Progenitor cell of endocrine pancreas (in vitro differentiated cells): ENCODE results near the gene ASGR1. TPM values are rescaled to one million over a fixed set of nuclear protein-coding genes. Genes with fewer than 3 reads are reported as not detected.
A peak's percentile ranks its signal among the peaks of the same experiment; 100 is the strongest.

Source experiments
- DNase-seq: peaks from one replicate; pipeline ENCODE4 v3.0.0; 2021; ENCODE audit warnings: low spot score; ENCODE audit not compliant: unreplicated experiment
- H3K27ac Mint-ChIP-seq: 2 replicates; pipeline ENCODE4 v1.8.0; 2021; ENCODE audit warnings: mild to moderate bottlenecking, moderate library complexity, mixed read lengths
- H3K27me3 Mint-ChIP-seq: 2 replicates; pipeline ENCODE4 v1.8.0; 2021; ENCODE audit warnings: mixed read lengths
- H3K36me3 Mint-ChIP-seq: 2 replicates; pipeline ENCODE4 v1.8.0; 2022; ENCODE audit warnings: mixed read lengths; ENCODE audit not compliant: insufficient read depth
- H3K4me1 Mint-ChIP-seq: 2 replicates; pipeline ENCODE4 v1.8.0; 2021; ENCODE audit warnings: low read depth, mixed read lengths
- H3K4me3 Mint-ChIP-seq: 2 replicates; pipeline ENCODE4 v1.8.0; 2021; ENCODE audit warnings: low read depth, mild to moderate bottlenecking, moderate library complexity, mixed read lengths
- H3K9me3 Mint-ChIP-seq: 2 replicates; pipeline ENCODE4 v1.8.0; 2021; ENCODE audit warnings: low read depth, mixed read lengths
- microRNA-seq: library from miRNA; unstranded; fragments of <30 nt; microRNA quantifications from one replicate; pipeline ENCODE4 v1.1.0, GENCODE V29; 2020; ENCODE audit warnings: borderline number of aligned reads; ENCODE audit not compliant: unreplicated experiment
- total RNA-seq: library from RNA; stranded (reverse); gene quantifications from 2 replicates; pipeline ENCODE4 v1.2.1, GENCODE V29; 2021
- TF ChIP-seq, protein P1 (sequence below): fragments of 200-600 bp; sonication (generic); IDR thresholded peaks from one replicate; pipeline ENCODE4 v1.5.0; 2021; ENCODE audit warnings: antibody characterized with exemption, mild to moderate bottlenecking; ENCODE audit not compliant: unreplicated experiment

ASGR1 gene
- total RNA-seq, 1 donor from 2014 or later, result 10.6 TPM

GRCh38 chr17:7124923-7125322, 54.2 kb downstream of the ASGR1 start:
- TF ChIP-seq, protein P1, sequence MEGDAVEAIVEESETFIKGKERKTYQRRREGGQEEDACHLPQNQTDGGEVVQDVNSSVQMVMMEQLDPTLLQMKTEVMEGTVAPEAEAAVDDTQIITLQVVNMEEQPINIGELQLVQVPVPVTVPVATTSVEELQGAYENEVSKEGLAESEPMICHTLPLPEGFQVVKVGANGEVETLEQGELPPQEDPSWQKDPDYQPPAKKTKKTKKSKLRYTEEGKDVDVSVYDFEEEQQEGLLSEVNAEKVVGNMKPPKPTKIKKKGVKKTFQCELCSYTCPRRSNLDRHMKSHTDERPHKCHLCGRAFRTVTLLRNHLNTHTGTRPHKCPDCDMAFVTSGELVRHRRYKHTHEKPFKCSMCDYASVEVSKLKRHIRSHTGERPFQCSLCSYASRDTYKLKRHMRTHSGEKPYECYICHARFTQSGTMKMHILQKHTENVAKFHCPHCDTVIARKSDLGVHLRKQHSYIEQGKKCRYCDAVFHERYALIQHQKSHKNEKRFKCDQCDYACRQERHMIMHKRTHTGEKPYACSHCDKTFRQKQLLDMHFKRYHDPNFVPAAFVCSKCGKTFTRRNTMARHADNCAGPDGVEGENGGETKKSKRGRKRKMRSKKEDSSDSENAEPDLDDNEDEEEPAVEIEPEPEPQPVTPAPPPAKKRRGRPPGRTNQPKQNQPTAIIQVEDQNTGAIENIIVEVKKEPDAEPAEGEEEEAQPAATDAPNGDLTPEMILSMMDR, result no peak
- no peak for DNase-seq
- Mint-ChIP-seq H3K4me1 (peaks cover 2% of the 10 kb centered on the region), H3K27me3 (peaks cover 5% of the 10 kb centered on the region), H3K9me3 (no peaks in the 10 kb centered on the region), H3K27ac (no peak overlapping the region), H3K4me3 (no peak overlapping the region), H3K36me3 (no peaks in the 10 kb centered on the region)

DNA sequence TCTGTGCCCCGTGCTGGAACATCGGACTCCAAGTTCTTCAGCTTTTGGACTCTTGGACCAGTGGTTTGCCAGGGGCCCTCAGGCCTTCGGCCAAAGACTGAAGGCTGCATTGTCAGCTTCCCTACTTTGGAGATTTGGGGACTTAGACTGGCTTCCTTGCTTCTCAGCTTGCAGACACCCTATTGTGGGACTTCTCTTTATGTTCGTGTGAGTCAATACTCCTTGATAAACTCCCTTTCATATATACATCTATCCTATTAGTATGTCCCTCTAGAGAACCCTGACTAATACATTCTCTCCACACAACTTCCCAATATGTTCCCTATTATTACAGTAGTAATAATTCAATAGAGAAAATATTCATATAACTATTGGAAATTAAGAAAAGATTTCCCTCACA, 55.3 kb downstream of the ASGR1 start:
- Mint-ChIP-seq H3K4me3 (no peak overlapping the region), H3K27ac (no peak overlapping the region), H3K4me1 (no peaks in the 10 kb centered on the region), H3K9me3 (no peaks in the 10 kb centered on the region), H3K27me3 (peaks cover 5% of the 10 kb centered on the region), H3K36me3 (no peaks in the 10 kb centered on the region)
- TF ChIP-seq, protein P1, result no peak
- DNase-seq, result no peak

Small RNA genes lying within 50 kb of the gene (microRNA-seq; reads per million reads assigned to microRNA genes)
- gene MIR324, result 3,646 reads per million, percentile 87 among the genes with 10 or more reads in this experiment

Other genes with a start within 250 kb of the ASGR1 start
- gene ALOX12, start 183.3 kb downstream of the ASGR1 start, total RNA-seq, result not detected in 2 replicates
- 168 and 178 TPM in 2 replicates for gene RNASEK, start 166.7 kb downstream of the ASGR1 start, total RNA-seq
- gene BCL6B, start 156.3 kb downstream of the ASGR1 start, total RNA-seq, result 0.09 TPM in 1 of 2 replicates, not detected in the other
- 19.6 and 20.3 TPM in 2 replicates for gene SLC16A13, start 143.4 kb downstream of the ASGR1 start, total RNA-seq
- 0.84 and 1.4 TPM in 2 replicates for gene SLC16A11, start 135.3 kb downstream of the ASGR1 start, total RNA-seq
- gene CLEC10A, start 99.1 kb downstream of the ASGR1 start, total RNA-seq, result not detected in 2 replicates
- gene ASGR2, start 64.5 kb downstream of the ASGR1 start, total RNA-seq, result 2.7 and 3.0 TPM in 2 replicates
- gene DLG4, start 40.5 kb upstream of the ASGR1 start, total RNA-seq, result 46.3 and 48.6 TPM in 2 replicates
- gene ACADVL, start 40.6 kb upstream of the ASGR1 start, total RNA-seq, result 653 and 693 TPM in 2 replicates
- 104 TPM in 2 replicates for gene DVL2, start 55.1 kb upstream of the ASGR1 start, total RNA-seq
- gene PHF23, start 60.1 kb upstream of the ASGR1 start, total RNA-seq, result 66.9 and 73.7 TPM in 2 replicates
- 447 and 466 TPM in 2 replicates for gene GABARAP, start 63.1 kb upstream of the ASGR1 start, total RNA-seq
- 134 and 137 TPM in 2 replicates for gene CTDNEP1, start 72.4 kb upstream of the ASGR1 start, total RNA-seq
- gene ELP5, start 72.8 kb upstream of the ASGR1 start, total RNA-seq, result 42.3 and 45.0 TPM in 2 replicates
- gene CLDN7, start 83.1 kb upstream of the ASGR1 start, total RNA-seq, result 137 and 147 TPM in 2 replicates
- gene SLC2A4, start 102.3 kb upstream of the ASGR1 start, total RNA-seq, result 1.5 and 2.0 TPM in 2 replicates
- 2.7 and 4.3 TPM in 2 replicates for gene YBX2, start 115.3 kb upstream of the ASGR1 start, total RNA-seq
- 323 and 338 TPM in 2 replicates for gene EIF5A, start 128.3 kb upstream of the ASGR1 start, total RNA-seq
- gene GPS2, start 136.0 kb upstream of the ASGR1 start, total RNA-seq, result 77.1 and 81.1 TPM in 2 replicates
- gene NEURL4, start 150.0 kb upstream of the ASGR1 start, total RNA-seq, result 75.2 TPM in 2 replicates
- 1.0 TPM in 1 of 2 replicates, not detected in the other for gene ACAP1, start 157.2 kb upstream of the ASGR1 start, total RNA-seq
- gene KCTD11, start 172.8 kb upstream of the ASGR1 start, total RNA-seq, result 11.3 and 12.4 TPM in 2 replicates
- gene TMEM95, start 175.8 kb upstream of the ASGR1 start, total RNA-seq, result not detected in 2 replicates
- gene TNK1, start 201.7 kb upstream of the ASGR1 start, total RNA-seq, result 9.1 and 13.4 TPM in 2 replicates
- 35.5 and 37.9 TPM in 2 replicates for gene PLSCR3, start 215.2 kb upstream of the ASGR1 start, total RNA-seq
- 89.2 and 102 TPM in 2 replicates for gene TMEM256, start 224.7 kb upstream of the ASGR1 start, total RNA-seq
- 30.3 and 34.4 TPM in 2 replicates for gene NLGN2, start 228.5 kb upstream of the ASGR1 start, total RNA-seq
- gene SPEM1, start 241.0 kb upstream of the ASGR1 start, total RNA-seq, result not detected in 2 replicates
- not detected in 2 replicates for gene SPEM2, start 246.2 kb upstream of the ASGR1 start, total RNA-seq
- not detected in 2 replicates for gene SPEM3, start 249.5 kb upstream of the ASGR1 start, total RNA-seq